Fibroblast of skin of back (primary cell): ENCODE measurements around the gene GAK.

ENCODE experiments used
- DNase-seq: peaks from one replicate; pipeline ENCODE4 v3.0.0-alpha.2; 2013

The GAK gene

DNA sequence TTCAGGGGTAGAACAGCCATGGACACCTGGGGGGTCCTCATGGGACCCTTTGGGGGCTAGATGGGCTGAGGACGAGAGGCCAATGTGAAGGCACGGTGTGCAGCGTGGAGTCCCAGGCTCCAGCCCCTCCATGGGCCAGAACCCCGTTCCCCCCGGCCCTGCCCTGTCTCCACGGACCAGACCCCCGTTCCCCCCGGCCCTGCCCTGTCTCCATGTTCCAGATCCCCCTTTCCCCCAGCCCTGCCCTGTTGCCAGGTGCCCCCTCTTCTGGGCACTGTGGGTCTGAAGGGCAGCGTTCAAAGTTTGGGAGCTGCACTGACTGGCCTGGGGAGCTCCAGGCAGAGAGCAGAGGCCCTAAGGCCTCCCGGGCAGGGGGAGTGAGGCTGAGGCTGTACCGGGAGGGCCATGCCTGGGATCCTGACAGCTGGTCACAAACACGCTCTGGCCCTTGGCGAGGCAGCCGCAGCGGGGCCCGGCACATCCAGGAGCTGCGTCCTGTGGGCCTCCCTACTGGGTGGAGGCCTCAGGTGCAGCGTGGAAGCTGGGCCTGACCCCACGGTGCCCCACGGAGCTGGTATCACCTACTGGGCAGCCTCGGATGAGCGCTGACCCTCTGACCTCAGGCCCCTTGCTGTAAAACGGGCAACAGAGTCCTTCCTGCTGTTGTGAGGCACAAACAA is 32.4 kb upstream of the GAK start:
- DNase-seq: no peak

DNA sequence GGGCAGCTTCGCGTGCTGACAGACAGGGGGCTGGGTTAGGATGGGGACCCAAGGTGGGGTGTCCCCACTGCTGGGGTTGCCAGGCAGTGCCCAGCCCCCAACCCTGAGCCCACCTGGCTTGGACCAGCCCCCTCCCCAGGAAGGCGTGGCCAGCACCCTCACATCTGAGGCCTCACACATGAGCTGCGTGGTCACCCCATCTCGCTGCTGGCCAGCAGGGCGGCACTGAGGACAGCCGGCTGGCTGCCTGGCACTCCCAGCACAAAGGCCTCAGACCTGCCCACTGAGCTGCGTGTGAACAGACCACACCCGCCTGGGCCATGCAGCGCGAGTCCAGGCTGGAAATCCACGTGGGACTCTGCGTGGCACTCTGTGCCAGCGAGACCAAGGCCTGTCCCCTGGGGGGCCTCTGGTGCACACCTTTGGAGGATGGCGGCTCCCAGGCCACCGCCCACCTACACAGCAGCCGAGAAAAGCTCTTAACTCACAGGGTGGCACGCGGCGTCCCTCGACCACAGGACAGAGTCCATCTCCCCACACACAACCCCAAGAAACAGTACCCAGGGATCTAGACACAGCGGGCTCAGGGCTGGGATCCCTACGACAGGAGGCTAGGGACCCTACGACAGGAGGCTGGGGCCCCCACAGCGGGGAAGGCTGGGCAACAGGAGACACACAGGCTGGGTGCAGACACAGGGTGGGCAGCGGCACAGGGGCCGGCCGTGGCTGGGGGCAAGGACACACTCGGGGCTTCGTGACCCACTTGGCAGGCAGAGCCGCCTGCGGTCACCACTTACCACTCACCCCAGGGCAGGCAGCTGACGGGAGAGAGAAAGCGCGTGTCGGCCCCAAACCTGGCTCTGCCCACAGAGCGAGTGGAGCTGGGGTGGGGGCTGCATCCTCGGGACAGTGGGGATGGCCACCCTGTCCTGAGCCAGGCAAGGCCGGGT is 31.4 kb upstream of the GAK start:
- DNase-seq: no peak

DNA sequence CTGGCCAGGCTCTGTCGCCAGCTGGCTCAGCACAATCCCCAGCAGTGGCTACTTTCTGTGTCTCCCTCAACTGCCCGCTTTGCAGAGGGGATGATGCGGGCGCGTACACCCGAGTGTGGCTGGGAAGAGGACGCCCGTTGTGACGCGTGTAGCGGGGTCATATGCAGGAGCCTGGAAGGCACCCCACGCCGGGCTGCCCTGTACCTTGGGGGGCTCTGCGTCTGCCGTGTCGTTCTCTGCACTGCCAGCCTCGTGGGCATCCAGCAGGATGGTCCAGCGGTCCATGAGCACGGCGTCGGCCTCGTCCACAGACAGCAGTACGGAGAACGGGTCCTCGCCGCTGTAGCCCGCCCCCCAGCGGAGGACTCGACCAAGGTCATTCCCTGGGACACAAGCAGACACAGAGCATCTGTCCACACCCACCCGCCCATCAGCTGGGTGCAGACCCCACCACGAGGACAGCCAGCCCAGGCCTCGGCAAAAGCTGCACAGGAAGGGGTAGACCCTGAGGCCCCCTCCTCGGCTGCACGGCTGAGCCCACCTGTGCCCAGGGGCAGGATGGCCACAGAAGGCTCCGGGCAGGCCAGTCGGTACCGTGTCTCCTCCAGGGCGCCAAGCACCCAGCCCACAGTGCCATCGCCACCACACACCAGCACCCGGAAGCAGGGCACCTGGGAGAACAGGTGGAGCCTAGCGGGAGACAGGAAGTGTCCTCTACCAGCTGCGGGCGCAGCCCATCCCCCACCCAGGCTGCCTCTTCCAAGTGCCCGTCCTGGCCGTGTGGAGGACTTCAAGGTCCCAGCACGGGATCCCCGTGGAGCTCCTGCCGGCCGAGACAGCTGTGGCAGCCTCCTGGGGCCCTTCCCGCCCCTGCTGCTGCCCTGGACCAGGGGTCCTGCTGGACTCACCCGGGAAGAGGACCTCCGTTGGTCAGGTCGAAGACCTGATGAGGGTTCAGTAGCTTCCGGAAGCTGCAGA is 30.4 kb upstream of the GAK start:
- no peak for DNase-seq

GRCh38 chr4:961351-962230 is 29.5 kb upstream of the GAK start:
- no peak for DNase-seq

- no peak for DNase-seq
Observed at GRCh38 chr4:960636-961350, 28.7 kb upstream of the GAK start.

GRCh38 chr4:960140-960635 is 28.1 kb upstream of the GAK start:
- no peak for DNase-seq

DNA sequence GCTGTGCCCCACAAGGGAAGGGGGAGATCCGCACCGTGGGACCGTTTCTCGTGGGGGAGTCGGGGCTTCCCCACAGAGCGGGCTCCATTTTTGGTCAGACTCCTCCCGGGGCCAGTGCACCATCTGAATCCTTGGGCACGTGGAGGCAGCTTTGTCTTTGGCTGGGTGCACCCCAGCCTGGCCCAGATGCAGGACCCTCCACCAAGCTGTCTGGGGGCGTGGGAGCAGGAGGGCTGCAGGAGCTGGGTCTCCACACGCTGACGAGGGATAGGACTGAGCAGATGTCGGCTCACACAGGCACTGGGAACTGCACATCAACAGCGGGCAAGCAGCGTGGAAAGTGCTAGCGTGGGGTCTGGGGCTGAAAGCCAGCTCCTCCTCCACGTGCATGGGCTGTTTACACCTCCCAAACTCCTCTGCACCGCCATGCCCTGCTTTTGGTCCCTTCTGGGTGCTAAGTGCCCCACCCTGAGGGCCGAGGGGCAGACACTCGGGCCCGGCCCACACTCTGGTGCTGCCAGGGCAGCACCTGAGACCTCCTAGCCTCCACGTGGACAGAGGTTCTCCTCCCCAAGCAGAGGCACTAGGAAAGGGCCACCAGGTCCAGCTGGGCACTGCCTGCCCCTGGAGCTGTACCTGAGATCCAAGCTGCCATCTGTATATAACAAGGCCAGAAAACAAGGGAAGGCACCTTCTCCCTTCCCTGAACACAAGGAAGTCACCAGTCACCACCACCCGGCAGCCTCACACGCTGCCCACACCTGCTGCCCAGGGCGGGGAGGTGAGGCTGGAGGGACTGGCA is 27.4 kb upstream of the GAK start:
- DNase-seq: no peak

GRCh38 chr4:958696-959337 is 26.7 kb upstream of the GAK start:
- DNase-seq: no peak

GRCh38 chr4:958314-958665 is 26.2 kb upstream of the GAK start:
- DNase-seq: no peak

GRCh38 chr4:957581-958313 is 25.6 kb upstream of the GAK start:
- DNase-seq: no peak

- DNase-seq: no peak
Observed at GRCh38 chr4:957231-957580, 25.1 kb upstream of the GAK start.

GRCh38 chr4:956531-957230 is 24.6 kb upstream of the GAK start:
- DNase-seq: no peak

DNA sequence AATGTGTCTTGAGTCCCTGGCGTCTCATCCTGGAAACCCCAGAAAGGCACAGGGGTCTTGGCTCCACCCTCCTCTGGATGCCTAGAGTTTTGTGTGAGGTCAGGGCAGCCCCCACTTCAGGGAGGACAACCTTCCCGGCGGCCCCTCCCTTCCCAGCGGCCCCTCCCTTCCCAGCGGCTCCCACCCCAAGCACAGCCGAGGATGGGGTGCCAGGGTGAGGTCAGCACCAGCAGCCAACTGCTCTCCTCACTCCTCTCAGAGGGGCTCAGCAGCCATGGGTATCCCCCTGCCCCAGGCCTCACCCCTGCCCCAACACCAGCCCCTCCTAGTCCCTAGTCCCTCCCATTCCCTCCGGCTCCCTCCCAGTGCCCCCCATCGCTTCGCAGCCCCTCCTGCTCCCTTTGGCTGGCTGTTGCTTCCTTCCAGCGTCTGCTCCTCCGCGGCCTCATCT is 23.8 kb upstream of the GAK start:
- DNase-seq: no peak

DNA sequence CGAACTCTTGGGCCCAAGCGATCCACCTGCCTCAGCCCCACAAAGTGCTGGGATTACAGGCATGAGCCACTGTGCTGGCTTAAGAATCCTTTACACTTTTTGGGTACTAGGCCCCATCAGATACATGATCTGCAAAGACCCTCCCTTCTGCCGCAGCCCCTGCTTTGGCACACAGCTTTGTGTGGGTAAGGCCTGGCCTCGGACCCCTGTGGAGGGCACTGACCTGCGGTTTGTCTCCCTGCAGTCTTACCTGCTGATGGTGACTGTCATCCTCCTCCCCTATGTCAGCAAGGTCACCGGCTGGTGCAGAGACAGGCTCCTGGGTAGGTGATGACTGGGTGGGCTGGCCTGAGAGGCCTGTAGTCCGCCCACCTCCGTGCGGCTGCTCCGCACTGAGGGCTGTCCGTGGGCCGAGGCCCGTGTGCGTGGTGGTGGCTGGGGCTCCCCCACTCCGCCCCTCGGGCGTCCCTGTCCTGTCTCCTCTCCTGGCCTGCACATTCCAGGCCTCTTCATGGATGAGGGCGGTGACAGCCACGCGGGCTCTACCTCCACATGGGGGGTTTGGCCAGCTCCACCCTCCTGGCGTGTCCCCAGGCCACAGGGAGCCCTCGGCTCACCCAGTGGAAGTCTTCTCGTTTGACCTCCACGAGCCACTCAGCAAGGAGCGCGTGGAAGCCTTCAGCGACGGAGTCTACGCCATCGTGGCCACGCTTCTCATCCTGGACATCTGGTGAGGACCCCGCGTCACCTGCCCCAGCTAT is 23.2 kb upstream of the GAK start:
- DNase-seq: no peak

- no peak for DNase-seq
Observed at GRCh38 chr4:954211-955020, 22.3 kb upstream of the GAK start.

DNA sequence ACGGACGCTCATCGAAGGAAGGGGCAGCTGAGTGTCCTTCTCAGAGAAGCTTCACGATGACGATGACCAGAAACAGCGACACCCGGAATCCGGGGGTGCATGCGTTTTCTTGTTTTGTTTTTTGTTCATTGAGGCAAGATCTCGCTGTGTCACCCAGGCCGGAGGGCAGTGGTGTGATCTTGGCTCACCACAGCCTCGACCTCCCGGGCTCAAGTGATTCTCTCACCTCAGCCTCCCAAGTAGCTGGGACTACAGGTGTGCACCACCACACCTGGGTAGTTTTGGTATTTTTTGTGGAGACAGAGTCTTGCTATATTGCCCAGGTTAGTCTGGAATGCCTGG is 21.4 kb upstream of the GAK start:
- no peak for DNase-seq
